Activated naive CD8-positive, alpha-beta T cell treated with anti-CD3 and anti-CD28 coated beads for 36 hours (primary cell): Measurements from ENCODE around the gene MSRB1. TPM values are rescaled to one million over a fixed set of nuclear protein-coding genes. Genes with fewer than 3 reads are reported as not detected.

Experiments used
- DNase-seq: peaks from one replicate; pipeline ENCODE4 v3.0.0; 2021
- H3K27ac Mint-ChIP-seq: one replicate; pipeline ENCODE4 v1.8.0; 2022; ENCODE audit warnings: mild to moderate bottlenecking, moderate library complexity, mixed read lengths
- H3K27me3 Mint-ChIP-seq: one replicate; pipeline ENCODE4 v1.8.0; 2022; ENCODE audit warnings: mild to moderate bottlenecking, mixed read lengths
- H3K36me3 Mint-ChIP-seq: one replicate; pipeline ENCODE4 v1.8.0; 2021; ENCODE audit warnings: mild to moderate bottlenecking, mixed read lengths
- H3K4me1 Mint-ChIP-seq: one replicate; pipeline ENCODE4 v1.8.0; 2021; ENCODE audit warnings: mixed read lengths
- H3K4me3 Mint-ChIP-seq: one replicate; pipeline ENCODE4 v1.8.0; 2022; ENCODE audit warnings: mild to moderate bottlenecking, moderate library complexity, mixed read lengths
- H3K9me3 Mint-ChIP-seq: one replicate; pipeline ENCODE4 v1.8.0; 2022; ENCODE audit warnings: mixed read lengths
- total RNA-seq, 2 experiments: library from RNA; stranded (reverse); gene quantifications; one replicate each; pipeline ENCODE4 v1.2.3, GENCODE V29; 2021

The MSRB1 gene
- total RNA-seq, 2 experiments from 2014 or later = 21.3 to 22.4 TPM

GRCh38 chr16:1982013-1982433 lies 39.0 kb upstream of the MSRB1 start:
- H3K27ac Mint-ChIP-seq = no peak overlapping the region

GRCh38 chr16:1981398-1981836 lies 38.4 kb upstream of the MSRB1 start, which contains the start of gene NOXO1:
TSS of gene NOXO1 (minus strand) at chr16:1981469. CDS start at chr16:1981179, 290 bp downstream.
- Mint-ChIP-seq H3K36me3 (peaks cover 12% of the 10 kb centered on the region), H3K4me1 (peaks cover 17% of the 10 kb centered on the region), H3K9me3 (no peaks in the 10 kb centered on the region), H3K27ac (peak within 1 kb of the TSS; percentile 20), H3K27me3 (peaks cover 31% of the 10 kb centered on the region), H3K4me3 (peak within 1 kb of the TSS; percentile 37)
- DNase-seq = no peak

More at GRCh38 chr16:1982013-1982433, 39.0 kb upstream of the MSRB1 start:
- Mint-ChIP-seq H3K9me3 (no peaks in the 10 kb centered on the region), H3K36me3 (peaks cover 18% of the 10 kb centered on the region), H3K4me3 (no peak overlapping the region), H3K4me1 (peaks cover 17% of the 10 kb centered on the region), H3K27me3 (peaks cover 31% of the 10 kb centered on the region)
- DNase-seq = no peak

- peaks cover 17% of the 10 kb centered on the region for H3K4me1 Mint-ChIP-seq
- H3K9me3 Mint-ChIP-seq = no peaks in the 10 kb centered on the region
- H3K27me3 Mint-ChIP-seq = peaks cover 31% of the 10 kb centered on the region
- no peak overlapping the region for H3K27ac Mint-ChIP-seq
- DNase-seq = no peak
- H3K4me3 Mint-ChIP-seq = no peak overlapping the region
- H3K36me3 Mint-ChIP-seq = peaks cover 16% of the 10 kb centered on the region
Observed at GRCh38 chr16:1980770-1981087, 37.7 kb upstream of the MSRB1 start.

DNA sequence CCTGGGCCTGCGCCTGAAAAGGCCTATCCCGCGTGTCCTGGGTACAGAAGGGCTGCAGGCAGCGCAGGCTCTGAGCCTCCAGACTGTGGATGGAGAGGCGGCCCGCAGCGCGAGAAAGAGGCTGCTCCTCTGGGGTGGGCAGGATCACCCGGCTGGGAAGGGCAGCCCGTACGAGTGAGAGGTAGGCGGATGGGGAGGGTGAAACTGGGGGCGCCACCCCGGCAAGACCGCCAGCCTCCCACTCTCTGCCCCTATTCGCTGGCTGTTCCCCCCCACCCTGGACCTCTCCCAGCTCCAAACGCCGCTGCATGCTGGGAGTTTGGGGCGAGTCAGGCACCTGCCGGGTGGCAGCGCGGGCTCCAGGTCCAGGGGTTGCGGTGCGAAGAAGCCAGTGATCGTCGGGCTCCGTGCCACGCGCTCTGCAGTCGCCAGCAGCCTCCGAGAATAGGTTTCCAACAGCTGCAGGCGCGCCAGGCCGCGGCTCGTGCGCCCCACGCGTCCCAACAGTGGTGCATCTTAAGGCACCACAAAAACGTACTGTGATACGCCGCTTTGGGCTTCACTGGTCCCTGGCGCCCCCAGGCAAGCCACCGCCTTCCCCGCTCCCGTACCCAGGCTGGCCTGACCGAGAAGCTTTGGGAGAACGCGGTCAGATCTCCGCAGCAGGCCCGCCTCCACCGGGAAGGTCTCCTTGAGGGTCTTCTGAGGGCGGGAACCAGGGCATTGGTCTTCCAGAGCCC lies 37.2 kb upstream of the MSRB1 start:
- peaks cover 17% of the 10 kb centered on the region for H3K36me3 Mint-ChIP-seq
- H3K9me3 Mint-ChIP-seq = no peaks in the 10 kb centered on the region
- DNase-seq = no peak
- H3K27me3 Mint-ChIP-seq = peaks cover 31% of the 10 kb centered on the region
- peaks cover 13% of the 10 kb centered on the region for H3K4me1 Mint-ChIP-seq
- no peak overlapping the region for H3K27ac Mint-ChIP-seq
- no peak overlapping the region for H3K4me3 Mint-ChIP-seq

- H3K36me3 Mint-ChIP-seq = peaks cover 23% of the 10 kb centered on the region
- peaks cover 31% of the 10 kb centered on the region for H3K27me3 Mint-ChIP-seq
- peaks cover 11% of the 10 kb centered on the region for H3K4me1 Mint-ChIP-seq
- DNase-seq = peak; percentile 49
- no peak overlapping the region for H3K4me3 Mint-ChIP-seq
- H3K27ac Mint-ChIP-seq = no peak overlapping the region
- H3K9me3 Mint-ChIP-seq = no peaks in the 10 kb centered on the region
Observed at GRCh38 chr16:1979271-1980029, 36.5 kb upstream of the MSRB1 start.

DNA sequence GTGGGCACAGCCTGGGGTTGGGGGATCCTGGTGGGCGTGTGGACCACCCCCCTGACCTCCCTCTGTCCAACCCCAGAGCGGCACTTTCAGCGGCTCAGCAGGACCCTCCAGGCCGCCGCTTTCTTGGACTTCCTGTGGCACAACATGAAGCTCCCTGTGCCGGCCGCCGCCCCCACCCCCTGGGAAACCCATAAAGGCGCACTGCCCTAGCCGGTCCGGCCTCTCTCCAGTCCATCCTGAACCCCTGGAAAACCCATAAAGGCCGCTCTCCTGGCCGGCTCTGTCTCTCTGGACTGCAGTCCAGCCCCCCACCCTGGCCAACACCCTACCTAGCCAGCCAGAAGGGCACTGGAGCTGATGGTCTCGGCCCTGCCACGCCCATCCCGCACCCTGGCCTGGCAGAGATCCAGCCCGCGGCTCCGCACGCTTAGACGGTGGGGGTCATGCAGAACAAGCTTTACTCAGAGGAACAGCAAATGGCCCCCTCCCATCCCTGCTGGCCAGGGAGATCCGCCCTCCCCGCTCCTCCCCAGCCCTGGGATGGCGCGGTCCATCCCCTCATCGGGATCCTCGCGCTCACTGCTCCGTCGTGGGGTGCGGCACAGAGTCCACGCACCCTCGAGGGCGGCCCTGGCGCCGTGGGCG lies 35.6 kb upstream of the MSRB1 start:
- no peaks in the 10 kb centered on the region for H3K9me3 Mint-ChIP-seq
- peaks cover 31% of the 10 kb centered on the region for H3K27me3 Mint-ChIP-seq
- DNase-seq = no peak
- no peak overlapping the region for H3K27ac Mint-ChIP-seq
- peaks cover 11% of the 10 kb centered on the region for H3K4me1 Mint-ChIP-seq
- H3K4me3 Mint-ChIP-seq = no peak overlapping the region
- H3K36me3 Mint-ChIP-seq = peaks cover 23% of the 10 kb centered on the region

GRCh38 chr16:1977875-1978268 lies 34.9 kb upstream of the MSRB1 start:
- no peak for DNase-seq
- Mint-ChIP-seq H3K27ac (no peak overlapping the region), H3K9me3 (no peaks in the 10 kb centered on the region), H3K27me3 (peaks cover 26% of the 10 kb centered on the region), H3K36me3 (peaks cover 29% of the 10 kb centered on the region), H3K4me3 (no peak overlapping the region), H3K4me1 (peaks cover 13% of the 10 kb centered on the region)

DNA sequence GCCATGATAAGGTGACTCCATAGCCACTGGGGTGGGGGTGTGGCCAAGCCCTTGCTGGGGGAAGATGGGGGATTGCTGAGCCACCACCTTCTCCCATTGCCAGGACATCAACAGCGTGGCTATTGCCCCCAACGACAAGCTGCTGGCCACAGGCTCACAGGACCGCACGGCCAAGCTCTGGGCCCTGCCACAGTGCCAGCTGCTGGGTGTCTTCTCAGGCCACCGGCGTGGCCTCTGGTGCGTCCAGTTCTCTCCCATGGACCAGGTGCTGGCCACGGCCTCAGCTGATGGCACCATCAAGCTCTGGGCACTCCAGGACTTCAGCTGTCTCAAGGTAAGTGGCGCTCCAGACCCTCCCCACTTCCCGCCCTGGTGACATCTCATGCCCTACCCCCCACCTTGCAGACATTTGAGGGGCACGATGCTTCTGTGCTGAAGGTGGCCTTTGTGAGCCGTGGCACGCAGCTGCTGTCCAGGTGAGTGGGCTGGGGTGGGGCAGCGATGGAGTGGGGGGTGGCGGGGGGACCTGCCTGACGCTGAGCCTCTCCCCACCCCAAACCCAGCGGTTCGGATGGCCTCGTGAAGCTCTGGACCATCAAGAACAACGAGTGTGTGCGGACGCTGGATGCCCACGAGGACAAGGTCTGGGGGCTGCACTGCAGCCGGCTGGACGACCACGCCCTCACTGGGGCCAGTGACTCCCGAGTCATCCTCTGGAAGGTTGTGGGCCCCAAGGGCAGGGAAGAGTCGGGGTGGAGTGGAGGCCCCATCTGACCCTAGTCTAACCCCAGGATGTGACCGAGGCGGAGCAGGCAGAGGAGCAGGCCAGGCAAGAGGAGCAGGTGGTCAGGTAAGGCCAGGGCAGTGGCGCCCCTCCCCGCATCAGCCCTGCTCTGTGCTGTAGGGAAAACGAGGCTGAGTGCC lies 34.2 kb upstream of the MSRB1 start:
- Mint-ChIP-seq H3K4me3 (no peak overlapping the region), H3K27me3 (peaks cover 20% of the 10 kb centered on the region), H3K27ac (no peak overlapping the region), H3K4me1 (peaks cover 16% of the 10 kb centered on the region), H3K9me3 (no peaks in the 10 kb centered on the region), H3K36me3 (peaks cover 34% of the 10 kb centered on the region)
- no peak for DNase-seq

- H3K27me3 Mint-ChIP-seq = peaks cover 9% of the 10 kb centered on the region
- no peak for DNase-seq
- no peak overlapping the region for H3K27ac Mint-ChIP-seq
- H3K9me3 Mint-ChIP-seq = no peaks in the 10 kb centered on the region
- H3K4me1 Mint-ChIP-seq = peaks cover 15% of the 10 kb centered on the region
- peaks cover 37% of the 10 kb centered on the region for H3K36me3 Mint-ChIP-seq
- no peak overlapping the region for H3K4me3 Mint-ChIP-seq
Observed at GRCh38 chr16:1976216-1976520, 33.2 kb upstream of the MSRB1 start.

DNA sequence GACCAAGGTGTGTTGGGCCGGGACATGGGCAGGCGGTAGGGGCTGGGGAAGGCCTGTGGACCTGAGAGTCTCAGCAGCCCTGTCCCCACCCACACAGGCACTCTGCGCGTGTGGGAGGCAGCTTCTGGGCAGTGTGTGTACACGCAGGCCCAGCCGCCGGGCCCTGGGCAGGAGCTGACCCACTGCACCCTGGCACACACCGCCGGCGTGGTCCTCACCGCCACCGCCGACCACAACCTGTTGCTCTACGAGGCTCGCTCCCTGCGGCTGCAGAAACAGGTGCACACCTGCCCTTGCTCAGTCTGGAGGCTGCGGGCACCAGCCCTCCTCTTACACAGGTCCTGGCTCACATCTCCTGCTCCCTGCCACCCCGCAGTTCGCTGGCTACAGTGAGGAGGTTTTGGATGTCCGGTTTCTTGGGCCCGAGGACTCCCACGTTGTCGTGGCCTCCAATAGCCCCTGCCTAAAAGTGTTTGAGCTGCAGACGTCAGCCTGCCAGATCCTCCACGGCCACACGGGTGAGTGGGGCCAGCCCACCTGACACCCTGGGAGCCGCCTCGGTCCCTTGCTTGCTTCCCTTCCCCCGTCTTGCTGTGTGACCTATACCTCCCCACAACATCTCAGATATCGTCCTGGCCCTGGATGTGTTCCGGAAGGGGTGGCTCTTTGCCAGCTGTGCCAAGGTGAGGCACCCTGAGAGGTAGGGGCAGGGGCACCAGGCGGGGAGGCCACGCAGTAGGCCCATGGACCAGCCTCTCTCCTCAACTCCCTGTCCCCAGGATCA lies 32.6 kb upstream of the MSRB1 start:
- Mint-ChIP-seq H3K4me3 (no peak overlapping the region), H3K9me3 (no peaks in the 10 kb centered on the region), H3K27me3 (peaks cover 4% of the 10 kb centered on the region), H3K27ac (no peak overlapping the region), H3K36me3 (peaks cover 37% of the 10 kb centered on the region), H3K4me1 (peaks cover 16% of the 10 kb centered on the region)
- no peak for DNase-seq

DNA sequence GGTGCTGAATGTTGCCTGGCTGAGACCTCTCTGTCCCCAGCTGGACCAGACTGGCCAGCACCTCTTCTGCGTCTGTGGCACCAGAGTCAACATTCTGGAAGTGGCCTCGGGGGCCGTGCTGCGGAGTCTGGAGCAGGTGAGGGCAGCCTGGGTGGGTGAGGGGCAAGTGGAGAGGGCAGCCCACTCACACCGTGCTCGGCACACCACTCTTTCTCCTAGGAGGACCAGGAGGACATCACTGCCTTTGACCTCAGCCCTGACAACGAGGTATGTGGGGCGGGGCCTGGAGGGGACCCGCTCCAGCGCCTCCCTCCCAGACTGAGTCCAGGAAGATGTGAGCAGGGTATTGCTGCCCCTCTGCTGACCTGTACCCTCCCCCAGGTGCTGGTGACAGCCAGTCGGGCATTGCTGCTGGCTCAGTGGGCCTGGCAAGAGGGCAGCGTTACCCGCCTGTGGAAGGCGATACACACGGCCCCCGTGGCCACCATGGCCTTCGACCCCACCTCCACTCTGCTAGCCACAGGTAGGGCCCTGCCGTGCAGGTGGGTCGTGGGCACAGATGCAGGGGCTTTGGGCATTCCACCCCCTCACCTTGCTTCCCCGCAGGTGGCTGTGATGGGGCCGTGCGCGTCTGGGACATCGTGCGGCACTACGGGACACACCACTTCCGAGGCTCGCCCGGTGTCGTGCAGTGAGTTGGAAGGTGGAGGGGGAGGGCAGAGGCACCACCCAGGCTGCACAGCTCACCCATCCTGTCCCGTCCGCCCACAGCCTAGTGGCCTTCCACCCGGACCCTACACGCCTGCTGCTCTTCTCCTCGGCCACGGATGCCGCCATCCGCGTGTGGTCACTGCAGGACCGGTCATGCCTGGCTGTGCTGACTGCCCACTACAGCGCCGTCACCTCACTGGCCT lies 31.4 kb upstream of the MSRB1 start:
- no peaks in the 10 kb centered on the region for H3K9me3 Mint-ChIP-seq
- no peak overlapping the region for H3K4me3 Mint-ChIP-seq
- no peaks in the 10 kb centered on the region for H3K27me3 Mint-ChIP-seq
- H3K4me1 Mint-ChIP-seq = peaks cover 16% of the 10 kb centered on the region
- peaks cover 37% of the 10 kb centered on the region for H3K36me3 Mint-ChIP-seq
- DNase-seq = no peak
- H3K27ac Mint-ChIP-seq = no peak overlapping the region

- Mint-ChIP-seq H3K27me3 (no peaks in the 10 kb centered on the region), H3K36me3 (peaks cover 36% of the 10 kb centered on the region), H3K4me1 (peaks cover 16% of the 10 kb centered on the region), H3K9me3 (no peaks in the 10 kb centered on the region), H3K27ac (no peak overlapping the region), H3K4me3 (peak overlapping the region; percentile 88)
- DNase-seq = no peak
Observed at GRCh38 chr16:1973461-1974156, 30.6 kb upstream of the MSRB1 start.

GRCh38 chr16:1972490-1972877 lies 29.5 kb upstream of the MSRB1 start:
- no peaks in the 10 kb centered on the region for H3K27me3 Mint-ChIP-seq
- no peaks in the 10 kb centered on the region for H3K9me3 Mint-ChIP-seq
- H3K27ac Mint-ChIP-seq = peak overlapping the region; percentile 92
- DNase-seq = no peak
- peak overlapping the region; percentile 88 for H3K4me3 Mint-ChIP-seq
- H3K4me1 Mint-ChIP-seq = peaks cover 16% of the 10 kb centered on the region
- H3K36me3 Mint-ChIP-seq = peaks cover 30% of the 10 kb centered on the region
